Measurements from ENCODE around the gene SYVN1.

- TF ChIP-seq OSR2 (tag by site-specific recombination; IDR thresholded peaks at IDR 0.05) (no peak), ZNF175 (tag by site-specific recombination; IDR thresholded peaks at IDR 0.05) (no peak), SCRT2 (tag by site-specific recombination; IDR thresholded peaks at IDR 0.05) (no peak), CTCF (tag by site-specific recombination; IDR thresholded peaks at IDR 0.05) (no peak), ZSCAN5A (tag by site-specific recombination; IDR thresholded peaks at IDR 0.05) (no peak), RBAK (tag by site-specific recombination; IDR thresholded peaks at IDR 0.05) (no peak), ZNF830 (tag by site-specific recombination; IDR thresholded peaks at IDR 0.05; ENCODE audit: low read depth) (no peak), ZNF341 (tag by site-specific recombination; IDR thresholded peaks at IDR 0.05; ENCODE audit: low read depth) (no peak)
- TF ChIP-seq, protein P1, sequence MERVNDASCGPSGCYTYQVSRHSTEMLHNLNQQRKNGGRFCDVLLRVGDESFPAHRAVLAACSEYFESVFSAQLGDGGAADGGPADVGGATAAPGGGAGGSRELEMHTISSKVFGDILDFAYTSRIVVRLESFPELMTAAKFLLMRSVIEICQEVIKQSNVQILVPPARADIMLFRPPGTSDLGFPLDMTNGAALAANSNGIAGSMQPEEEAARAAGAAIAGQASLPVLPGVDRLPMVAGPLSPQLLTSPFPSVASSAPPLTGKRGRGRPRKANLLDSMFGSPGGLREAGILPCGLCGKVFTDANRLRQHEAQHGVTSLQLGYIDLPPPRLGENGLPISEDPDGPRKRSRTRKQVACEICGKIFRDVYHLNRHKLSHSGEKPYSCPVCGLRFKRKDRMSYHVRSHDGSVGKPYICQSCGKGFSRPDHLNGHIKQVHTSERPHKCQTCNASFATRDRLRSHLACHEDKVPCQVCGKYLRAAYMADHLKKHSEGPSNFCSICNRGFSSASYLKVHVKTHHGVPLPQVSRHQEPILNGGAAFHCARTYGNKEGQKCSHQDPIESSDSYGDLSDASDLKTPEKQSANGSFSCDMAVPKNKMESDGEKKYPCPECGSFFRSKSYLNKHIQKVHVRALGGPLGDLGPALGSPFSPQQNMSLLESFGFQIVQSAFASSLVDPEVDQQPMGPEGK (tag by site-specific recombination; IDR thresholded peaks at IDR 0.05), result no peak
Measured at GRCh38 chr11:65083134-65083833, 51.0 kb downstream of the SYVN1 start.

Measured in HEK293 (cell line).